ENCODE measurements around the gene LBX2.

DNA sequence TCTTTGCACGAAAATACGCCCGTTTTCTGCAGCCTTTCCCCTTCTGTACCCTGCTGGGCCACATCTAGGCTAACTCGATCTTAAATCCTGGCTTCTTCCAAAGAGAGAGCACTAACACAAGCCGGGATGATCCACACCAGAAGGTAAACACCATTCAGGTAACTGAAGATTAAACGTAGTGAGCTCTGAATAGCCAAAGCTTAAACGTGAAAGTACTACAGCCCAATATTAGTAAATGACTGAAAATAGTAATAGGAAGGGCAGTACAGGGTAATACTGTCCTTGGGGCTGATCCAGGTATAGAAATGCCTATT, 26.5 kb downstream of the LBX2 start:
- TF ChIP-seq TAF1 (IDR thresholded peaks at IDR 0.05; ENCODE audit: borderline replicate concordance, insufficient read depth, low read length) (no peak), POLR2AphosphoS5 (IDR thresholded peaks at IDR 0.05; ENCODE audit: low read depth, low read length) (no peak)

Measured in PFSK-1 (cell line).